GM18519 (cell line): ENCODE results near the gene RPL37.
"Not testable (repeated sequence)": the region's sequence is repeated elsewhere in the genome, so short reads cannot be mapped to it uniquely, and the experiment has no call there.

ENCODE experiments used
- ATAC-seq: cut with Tn5 transposase; IDR thresholded peaks from one replicate; pipeline ENCODE4 v1.9.1; 2021; ENCODE audit warnings: mild to moderate bottlenecking, moderate library complexity; ENCODE audit not compliant: unreplicated experiment, low FRiP score

The RPL37 gene

DNA sequence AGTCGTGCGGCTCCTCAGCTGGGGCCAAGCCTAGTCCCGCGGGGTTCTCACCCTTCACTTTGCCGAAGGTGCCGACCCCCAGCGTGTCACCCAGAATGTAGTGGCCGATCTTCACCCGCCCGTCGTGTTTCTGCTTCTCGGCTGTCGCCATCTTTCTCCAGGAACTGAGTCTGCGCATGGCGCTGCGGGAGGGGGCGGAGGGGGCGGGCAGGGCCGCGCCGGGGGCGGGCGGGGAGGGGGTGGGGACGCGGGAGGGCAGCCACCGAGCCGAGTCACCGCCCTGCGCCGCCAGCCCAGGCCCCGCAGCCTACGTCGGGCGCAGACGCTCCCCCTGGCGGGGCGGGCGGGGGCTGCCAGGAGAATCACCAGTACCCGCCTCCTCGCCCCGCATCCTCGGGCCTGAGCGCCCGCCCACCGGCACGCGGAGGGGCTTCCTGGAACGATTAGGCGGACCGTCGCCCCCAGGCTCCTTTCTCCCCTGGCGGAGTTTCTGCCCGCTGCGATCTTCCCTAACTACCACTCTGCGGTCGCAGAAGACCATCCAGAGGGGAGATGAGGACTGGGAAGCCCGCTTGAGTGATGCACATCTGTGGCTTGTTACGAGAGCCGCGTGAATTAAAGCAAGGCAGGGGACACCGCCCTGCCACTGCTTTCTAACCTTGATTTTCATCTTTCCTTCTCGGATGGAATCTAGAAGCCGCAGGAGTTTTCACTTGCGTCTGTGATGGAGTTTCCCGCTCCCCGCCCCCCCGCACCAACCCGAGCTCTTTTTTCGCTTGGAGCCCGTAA, 36.8 kb downstream of the RPL37 start, which contains the start of gene PRKAA1:
Gene PRKAA1, minus strand, starts transcription at position 363 of the 789 bp plus-strand sequence. Its CDS starts 185 bp downstream, at position 178.
- peak; percentile 95 for ATAC-seq

DNA sequence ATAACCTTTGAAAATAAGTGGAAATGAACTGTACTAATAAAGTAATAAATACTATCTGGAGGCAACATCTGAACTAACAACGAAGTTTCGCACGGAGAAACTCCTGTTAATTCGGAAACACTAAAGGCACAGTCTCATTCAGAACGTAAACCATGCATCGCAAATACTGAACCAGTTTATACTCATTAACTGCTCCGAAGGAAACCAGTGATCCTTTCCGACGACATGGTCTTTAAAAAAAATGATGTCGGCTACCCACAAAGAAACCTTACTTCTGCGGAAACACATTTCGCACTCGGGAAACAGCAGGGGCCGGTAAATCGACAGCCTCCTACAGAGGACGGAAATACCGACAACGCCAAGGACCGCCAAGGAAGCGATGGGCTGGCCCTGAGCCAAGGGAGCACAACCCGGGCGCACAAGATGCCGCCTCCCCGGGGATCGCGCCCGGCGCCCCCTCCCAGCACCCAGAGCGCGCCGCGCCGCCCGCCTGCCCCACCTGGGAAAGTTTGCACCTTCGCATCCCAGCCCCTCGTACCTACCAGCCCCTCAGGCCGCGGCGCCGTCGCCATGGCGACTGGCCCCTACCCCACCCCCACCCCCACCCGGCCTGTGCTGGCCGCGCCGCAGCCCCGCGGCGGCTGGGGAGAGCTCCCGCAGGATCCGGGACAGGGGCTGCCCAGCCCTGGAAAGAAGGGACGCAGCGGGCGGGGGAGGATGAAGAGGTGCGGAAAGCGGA, 37.6 kb downstream of the RPL37 start:
- ATAC-seq, result peak; percentile 23

DNA sequence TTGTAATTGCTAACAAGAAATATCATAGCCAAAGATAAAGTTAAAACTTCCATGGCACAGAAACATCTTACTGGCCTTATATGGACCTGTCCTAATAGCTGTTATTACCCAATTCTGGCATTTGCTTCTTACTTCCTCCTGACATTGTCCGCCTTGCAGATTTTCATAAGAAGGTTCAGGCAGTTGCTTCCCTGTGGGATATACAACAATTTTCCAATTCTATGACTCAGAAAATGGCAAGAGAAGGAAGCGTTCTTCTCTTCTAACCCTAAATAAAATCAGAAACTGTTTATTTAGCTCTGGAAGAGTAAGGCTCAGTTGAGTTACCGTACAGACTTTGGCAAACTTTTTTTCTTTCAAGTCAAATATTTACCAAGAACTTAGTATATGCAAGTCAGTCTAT, 38.5 kb downstream of the RPL37 start:
- ATAC-seq, result no peak

DNA sequence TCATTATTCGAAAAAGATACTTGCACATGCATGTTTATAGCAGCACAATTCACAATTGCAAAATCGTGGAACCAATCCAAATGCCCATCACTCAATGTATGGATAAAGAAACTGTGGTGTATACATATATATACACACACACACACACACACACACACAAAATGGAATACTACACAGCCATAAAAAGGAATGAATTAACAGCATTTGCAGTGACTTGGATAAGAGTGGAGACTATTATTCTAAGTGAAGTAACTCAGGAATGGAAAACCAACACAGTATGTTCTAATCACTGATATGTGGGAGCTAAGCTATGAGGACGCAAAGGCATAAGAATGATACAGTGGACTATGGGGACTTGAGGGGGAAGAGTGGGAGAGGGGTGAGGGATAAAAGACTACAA, 40.1 kb downstream of the RPL37 start:
- ATAC-seq, result not testable (repeated sequence)

DNA sequence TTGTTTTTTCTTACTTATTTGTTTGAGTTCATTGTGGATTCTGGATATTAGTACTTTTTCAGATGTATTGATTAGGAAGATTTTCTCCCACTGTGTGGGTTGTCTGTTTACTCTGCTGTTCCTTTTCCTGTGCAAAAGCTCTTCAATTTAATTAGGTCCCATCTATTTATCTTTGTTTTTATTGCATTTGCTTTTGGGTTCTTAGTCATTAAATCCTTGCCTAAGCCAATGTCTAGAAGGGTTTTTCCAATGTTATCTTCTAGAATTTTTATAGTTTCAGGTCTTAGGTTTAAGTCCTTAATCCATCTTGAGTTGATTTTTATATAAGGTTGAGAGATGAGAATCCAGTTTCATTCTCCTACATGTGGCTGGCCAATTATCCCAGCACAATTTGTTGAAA, 40.7 kb downstream of the RPL37 start:
- not testable (repeated sequence) for ATAC-seq

DNA sequence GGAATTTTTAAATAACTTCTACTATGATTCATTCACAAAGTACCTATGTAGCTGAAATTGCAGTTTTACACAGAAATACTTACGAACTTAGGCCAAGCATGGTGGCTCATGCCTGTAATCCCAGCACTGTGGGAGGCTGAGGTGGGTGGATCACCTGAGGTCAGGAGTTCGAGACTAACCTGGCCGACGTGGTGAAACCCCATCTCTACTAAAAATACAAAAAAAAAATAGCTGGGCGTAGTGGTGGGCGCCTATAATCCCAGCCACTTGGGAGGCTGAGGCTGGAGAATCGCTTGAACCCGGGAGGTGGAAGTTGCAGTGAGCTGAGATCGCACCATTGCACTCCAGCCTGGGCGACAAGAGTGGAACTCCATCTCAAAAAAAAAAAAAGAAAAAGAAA, 42.3 kb downstream of the RPL37 start:
- not testable (repeated sequence) for ATAC-seq

DNA sequence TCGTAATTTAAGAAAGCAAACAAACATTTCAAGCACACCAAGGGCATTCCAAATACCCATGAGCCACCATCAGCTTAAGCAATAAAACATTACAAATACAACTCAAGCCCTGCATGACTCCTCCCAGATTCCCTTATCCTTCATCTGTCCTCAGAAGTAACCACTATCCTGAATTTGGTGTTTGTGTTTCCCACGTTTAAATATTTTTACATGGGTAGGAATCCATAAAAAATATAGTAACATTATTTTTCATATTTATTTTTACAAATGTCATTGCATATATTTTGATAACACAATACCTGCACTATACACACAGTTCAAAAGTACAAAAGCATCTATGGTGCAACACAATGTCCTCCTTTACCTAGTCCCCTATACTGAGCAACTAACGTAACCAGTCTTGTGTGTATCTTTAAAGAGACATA, 43.3 kb downstream of the RPL37 start:
- no peak for ATAC-seq

DNA sequence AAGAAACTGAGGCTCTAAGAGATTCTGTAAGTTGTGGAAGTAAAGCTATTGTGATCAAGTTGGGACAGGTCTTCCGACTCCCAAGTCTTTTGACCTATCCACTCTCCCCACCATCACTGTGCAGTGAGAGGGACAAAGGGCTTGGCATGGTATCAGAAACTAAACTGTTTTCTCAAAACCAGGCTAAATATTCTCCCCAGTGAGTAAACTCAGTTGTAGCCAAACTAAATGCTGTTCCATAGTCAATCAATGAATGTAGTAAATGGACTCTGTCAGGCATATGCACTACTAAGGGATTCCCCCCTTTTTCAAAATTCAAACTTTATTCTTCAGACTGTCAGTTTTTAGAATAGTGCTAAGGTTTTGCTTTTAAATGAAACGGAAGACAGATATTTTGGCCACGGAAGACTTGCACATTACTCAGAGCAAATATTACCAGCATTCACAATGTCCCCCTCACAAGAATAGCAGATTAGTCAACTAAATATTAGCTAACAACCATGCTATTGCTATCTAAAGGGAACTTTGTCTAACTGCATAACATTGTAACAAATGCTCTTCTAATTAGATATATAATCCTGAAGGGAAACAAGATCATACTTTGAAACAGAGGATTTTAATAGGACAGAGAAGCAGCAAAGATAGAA, 44.0 kb downstream of the RPL37 start:
- ATAC-seq, result no peak

DNA sequence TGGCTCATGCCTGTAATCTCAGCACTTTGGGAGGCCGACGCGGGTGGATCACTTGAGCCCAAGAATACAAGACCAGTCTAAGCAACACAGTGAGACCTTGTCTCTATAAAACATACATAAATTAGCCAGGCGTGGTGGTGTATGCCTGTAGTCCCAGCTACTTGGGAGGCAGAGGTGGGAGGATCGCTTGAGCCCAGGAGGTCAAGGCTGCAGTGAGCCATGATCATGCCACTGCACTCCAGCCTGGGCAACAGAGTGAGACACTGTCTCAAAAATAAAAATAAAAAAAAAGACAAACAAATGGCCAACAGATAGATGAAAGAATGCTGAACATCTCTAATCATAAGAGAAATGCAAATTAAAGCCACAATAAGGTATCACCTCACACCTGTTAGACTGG, 46.1 kb downstream of the RPL37 start:
- ATAC-seq, result not testable (repeated sequence)

DNA sequence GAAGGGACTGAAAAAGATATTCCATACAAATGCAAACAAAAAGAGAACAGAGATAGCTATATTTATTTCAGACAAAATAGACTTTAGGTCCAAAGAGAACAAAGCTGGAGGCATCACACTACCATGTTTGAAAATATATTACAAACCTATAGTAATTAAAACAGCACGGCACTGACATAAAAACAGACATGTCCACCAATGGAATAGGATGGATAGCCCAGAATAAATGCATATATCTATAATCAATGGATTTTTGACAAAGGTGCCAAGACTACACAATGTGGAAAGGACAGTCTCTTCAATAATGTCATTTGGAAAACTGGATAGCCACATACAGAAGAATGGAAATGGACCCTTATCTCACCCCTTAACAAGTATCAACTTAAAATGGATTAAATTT, 47.0 kb downstream of the RPL37 start:
- ATAC-seq, result no peak

DNA sequence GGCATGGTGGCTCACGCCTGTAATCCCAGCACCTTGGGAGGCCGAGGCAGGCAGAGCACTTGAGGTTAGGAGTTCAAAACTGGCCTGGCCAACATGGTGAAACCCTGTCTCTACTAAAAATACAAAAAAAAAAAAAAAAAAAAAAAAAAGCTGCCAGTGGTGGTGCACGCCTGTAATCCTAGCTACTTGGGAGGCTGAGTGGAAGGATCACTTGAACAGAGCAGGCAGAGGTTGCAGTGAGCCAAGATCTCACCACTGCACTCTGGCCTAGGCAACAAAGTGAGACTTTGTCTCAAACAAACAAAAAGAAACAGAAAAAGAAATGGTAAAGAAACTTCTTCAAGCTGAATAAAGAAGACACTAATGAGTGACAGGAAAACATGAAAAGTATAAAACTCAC, 48.4 kb downstream of the RPL37 start:
- not testable (repeated sequence) for ATAC-seq

DNA sequence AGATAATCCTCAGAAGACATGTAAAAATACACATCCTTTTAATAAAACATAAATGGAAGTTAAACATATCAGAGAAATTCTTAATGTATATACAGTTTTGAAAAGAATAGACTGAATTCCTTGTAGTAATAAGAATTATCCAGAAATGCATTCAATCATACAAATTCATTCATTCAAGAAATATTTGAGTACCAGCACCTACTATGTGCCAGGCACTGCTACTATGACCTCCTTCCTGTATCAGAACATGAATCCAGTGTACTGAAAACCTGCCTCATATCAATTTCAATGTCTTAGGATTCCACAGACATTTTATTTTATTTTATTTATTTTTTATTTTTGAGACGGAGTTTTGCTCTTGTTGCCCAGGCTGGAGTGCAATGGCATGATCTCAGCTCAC, 50.1 kb downstream of the RPL37 start:
- ATAC-seq, result no peak

DNA sequence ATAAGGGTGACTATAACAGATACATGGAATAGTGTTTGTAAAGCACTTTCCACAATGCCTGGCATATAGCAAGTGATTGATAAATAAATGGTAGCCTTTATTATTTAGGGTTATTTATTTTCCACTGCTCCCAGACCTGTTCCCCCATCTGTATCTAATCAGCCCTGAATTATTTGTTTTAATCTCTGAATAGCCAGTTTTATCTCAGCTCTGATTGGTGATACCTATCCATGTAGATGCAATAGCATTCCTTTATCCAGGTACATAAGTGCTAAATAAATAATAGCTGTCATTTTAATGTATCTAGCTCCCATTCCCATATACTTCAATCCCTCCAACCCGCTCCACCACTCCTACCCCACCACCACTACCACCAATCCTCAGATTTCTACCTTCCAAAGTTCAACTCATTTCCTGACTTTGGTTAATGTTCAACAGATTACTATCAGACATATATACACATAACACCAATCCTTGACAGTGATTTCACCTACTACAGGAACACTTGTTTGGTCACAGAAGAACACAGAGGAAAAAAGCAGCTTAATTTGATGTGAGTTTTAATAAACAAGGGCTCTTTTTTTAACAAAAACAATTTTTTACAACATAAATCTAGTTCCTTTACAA, 50.9 kb downstream of the RPL37 start:
- no peak for ATAC-seq

DNA sequence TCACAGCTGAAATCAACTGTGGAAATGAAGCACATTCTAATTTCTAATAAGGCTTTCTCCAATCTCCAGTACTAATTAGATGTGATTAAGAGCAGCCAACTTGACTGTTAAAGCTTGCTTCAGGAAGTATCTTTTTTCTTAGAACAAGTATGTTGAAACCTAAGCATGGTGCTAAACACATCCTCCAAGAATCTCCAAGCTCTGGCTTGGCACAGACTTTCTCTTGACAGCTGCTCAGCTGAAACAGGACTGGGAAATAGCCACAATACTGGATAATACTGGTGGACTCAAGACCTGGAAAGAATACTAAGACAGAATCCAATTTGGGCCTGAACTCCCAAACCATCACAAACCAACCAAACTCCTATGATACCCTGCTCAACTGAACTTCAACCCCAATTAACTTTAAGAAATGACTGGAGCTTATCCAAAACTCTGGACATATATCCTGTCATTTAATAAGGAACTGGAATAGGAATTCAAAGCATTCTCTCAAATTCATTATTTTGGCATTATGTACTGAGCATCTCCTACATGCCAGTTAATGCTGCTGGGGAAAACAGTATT, 53.1 kb downstream of the RPL37 start:
- ATAC-seq, result no peak

DNA sequence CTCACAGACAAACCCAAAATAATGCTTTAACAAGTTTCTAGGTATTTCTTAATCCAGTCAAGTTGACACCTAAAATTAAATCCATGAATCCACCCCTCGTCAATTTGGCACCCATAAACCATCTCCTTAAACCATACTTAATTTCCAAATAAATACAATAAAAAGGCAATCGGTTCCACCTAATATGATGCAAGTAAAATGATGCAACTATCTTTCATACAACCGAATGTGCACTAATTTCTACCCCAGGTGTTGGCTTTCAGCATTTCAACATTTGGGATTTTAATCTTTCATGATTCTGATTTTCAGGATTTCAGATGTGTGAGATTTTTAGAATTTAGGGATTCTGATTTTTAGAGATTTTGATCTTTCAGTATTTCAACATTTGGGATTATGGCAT, 54.2 kb downstream of the RPL37 start:
- no peak for ATAC-seq

DNA sequence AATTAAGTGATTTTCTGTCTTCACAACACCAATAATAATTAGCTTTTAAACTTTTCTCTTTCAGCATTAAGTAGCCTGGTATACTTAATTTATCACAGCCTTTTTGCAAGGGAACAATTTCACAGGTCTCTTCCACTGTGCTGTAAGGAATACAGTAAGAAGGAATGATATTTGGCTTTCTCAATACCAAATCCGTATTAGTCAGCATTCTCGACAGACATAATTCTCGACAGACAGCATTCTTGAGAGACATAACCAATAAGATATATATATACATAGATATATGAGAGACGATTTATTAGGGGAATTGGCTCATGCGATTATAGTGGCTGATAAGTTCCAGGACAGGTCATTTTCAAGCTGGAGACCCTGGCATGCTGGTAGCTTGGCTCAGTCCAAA, 54.8 kb downstream of the RPL37 start:
- no peak for ATAC-seq

DNA sequence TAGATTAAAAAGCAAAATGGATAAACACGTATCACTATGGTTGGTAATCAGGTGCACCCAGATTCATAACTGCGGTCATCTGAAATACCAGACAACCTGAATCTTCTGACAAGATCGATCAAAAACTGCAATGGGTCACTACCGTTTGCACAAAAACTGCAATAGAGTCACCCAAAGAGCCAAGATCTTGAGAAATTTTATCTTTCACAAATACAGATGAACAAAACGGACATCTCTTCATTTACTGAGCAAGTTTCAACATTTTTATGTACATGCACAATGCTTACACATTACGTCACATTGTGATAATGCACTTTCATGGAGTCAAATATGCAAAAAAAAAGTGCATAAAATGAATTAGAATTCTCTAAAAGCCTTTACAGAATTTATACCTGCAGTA, 55.5 kb downstream of the RPL37 start:
- no peak for ATAC-seq

DNA sequence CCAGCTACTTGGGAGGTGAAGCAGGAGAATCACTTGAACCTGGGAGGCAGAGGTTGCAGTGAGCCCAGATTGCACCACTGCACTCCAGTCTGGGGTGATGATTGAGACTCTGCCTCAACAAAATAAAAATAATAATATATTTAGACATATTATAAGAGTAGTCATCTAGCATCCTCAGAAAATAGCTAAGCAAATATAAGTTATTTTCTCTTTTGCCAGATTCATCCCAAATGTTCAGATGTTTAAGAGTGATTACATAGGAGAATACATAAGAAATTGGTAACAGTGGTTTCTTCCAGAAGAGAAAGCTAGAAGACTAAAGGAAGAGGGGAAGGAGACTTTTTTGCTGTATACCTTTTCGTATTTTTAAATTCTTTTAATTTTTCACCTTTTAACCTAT, 56.9 kb downstream of the RPL37 start:
- no peak for ATAC-seq

DNA sequence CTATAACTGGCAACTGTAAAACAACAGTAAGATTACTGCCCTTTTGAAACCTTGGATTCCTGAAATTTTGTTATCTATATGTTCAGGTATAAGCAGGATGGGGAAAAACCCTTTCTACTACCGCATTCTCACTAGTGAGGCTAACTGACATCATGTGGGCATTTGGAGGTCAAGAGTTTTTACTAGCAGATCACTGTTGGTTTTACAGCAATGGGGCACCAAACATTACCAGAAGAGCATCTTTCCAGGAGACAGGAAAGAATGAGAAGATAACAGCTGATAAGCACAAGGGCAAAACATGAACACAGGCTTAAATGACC, 58.4 kb downstream of the RPL37 start:
- no peak for ATAC-seq

DNA sequence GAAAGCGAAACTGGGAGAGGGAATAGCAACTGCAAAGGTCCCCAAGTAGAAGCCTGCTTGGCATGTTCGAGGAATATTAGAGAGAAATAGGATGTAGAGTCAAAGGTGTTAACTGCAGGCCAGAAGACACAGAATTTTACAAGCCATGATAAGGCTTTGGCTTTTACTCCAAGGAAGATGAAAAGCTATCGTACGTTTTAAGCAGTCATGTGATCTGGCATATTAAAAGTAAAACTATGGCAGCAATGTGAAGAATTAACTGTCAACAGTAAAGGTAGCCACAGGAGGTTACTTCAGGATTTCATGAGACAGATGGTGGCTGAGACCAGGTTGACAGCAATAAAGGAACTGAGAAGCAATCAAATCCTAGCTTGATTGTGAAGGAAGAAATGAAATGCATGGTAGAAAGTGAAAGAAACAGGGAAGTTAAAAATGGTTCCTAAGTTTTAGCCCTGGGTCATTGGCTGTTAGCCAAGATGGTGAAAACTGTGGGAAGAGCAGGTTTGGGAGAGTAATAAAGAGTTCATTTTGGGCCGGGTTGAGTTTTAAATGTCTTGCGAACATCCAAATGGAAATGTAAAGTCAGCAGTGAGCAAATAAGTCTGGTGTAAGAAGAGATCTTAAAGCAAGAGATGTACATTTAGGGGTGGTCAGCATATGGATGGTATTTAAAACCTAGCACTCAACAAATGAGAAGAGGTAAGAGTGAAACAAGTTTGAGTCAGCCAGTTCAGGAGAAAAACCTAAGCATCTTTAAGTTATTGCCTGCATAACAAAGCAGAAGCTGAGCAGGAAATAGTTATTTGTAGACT, 59.0 kb downstream of the RPL37 start:
- no peak for ATAC-seq
